ENCODE measurements around the gene PCGF2.

The PCGF2 gene

GRCh38 chr17:38751144-38751807, 3.1 kb upstream of the PCGF2 start:
- no peak for DNase-seq

GRCh38 chr17:38750312-38751121, 2.4 kb upstream of the PCGF2 start:
- DNase-seq: no peak

- DNase-seq: no peak
Measured at GRCh38 chr17:38750044-38750311, 1.8 kb upstream of the PCGF2 start.

GRCh38 chr17:38749223-38750043, 1.3 kb upstream of the PCGF2 start:
- DNase-seq: no peak

GRCh38 chr17:38748892-38749222, 721 bp upstream of the PCGF2 start:
- DNase-seq: no peak

GRCh38 chr17:38747463-38748148, 530 bp downstream of the PCGF2 start:
- DNase-seq: no peak

- no peak for DNase-seq
Measured at GRCh38 chr17:38746849-38747462, 1.2 kb downstream of the PCGF2 start.

GRCh38 chr17:38746004-38746848, 1.9 kb downstream of the PCGF2 start:
- no peak for DNase-seq

GRCh38 chr17:38745545-38745944, 2.6 kb downstream of the PCGF2 start:
- DNase-seq: no peak

- DNase-seq: no peak
Measured at GRCh38 chr17:38743556-38744171, 4.5 kb downstream of the PCGF2 start.

GRCh38 chr17:38742411-38743308, 5.5 kb downstream of the PCGF2 start:
- DNase-seq: no peak

- DNase-seq: no peak
Measured at GRCh38 chr17:38741921-38742410, 6.2 kb downstream of the PCGF2 start.

- DNase-seq: no peak
Measured at GRCh38 chr17:38741461-38741860, 6.7 kb downstream of the PCGF2 start.

GRCh38 chr17:38740806-38741205, 7.3 kb downstream of the PCGF2 start:
- DNase-seq: no peak

- DNase-seq: no peak
Measured at GRCh38 chr17:38740044-38740443, 8.1 kb downstream of the PCGF2 start.

GRCh38 chr17:38739305-38739704, 8.8 kb downstream of the PCGF2 start:
- no peak for DNase-seq

GRCh38 chr17:38738686-38739085, 9.4 kb downstream of the PCGF2 start:
- no peak for DNase-seq

- no peak for DNase-seq
Measured at GRCh38 chr17:38738007-38738662, 10.0 kb downstream of the PCGF2 start.

- DNase-seq: no peak
Measured at GRCh38 chr17:38735161-38735997, 12.8 kb downstream of the PCGF2 start.

Data from NCI-H1048 (cell line).